ENCODE measurements around the gene CA10. TPM values are rescaled to one million over a fixed set of nuclear protein-coding genes. Genes with fewer than 3 reads are reported as not detected.
A peak's percentile ranks its signal among the peaks of the same experiment; 100 is the strongest.

Gene CA10
- total and polyA plus RNA-seq, 9 of the 15 experiments (the other 6 are each of a cell fraction or from before 2014, with no cell fraction given), result not detected

- TF ChIP-seq PBX2 (CRISPR knock-in tag; IDR thresholded peaks at IDR 0.05; ENCODE audit: low read depth) (no peak), PBX2 (tag; conservative IDR thresholded peaks at IDR 0.05; ENCODE audit: low read depth) (no peak), MAFK (IDR thresholded peaks at IDR 0.05; ENCODE audit: low read length) (peak; percentile 62; the same call in 1 of the 2 replicates), RAD21 (CRISPR knock-in tag; conservative IDR thresholded peaks at IDR 0.05 in 1 of 2, IDR thresholded peaks at IDR 0.05 in 1 of 2) (0 out of 4 replicates have a peak, but pooled peaks have one; percentile 10 to 18), HDAC6 (IDR thresholded peaks at IDR 0.05; ENCODE audit: low read depth, low read length) (no peak), ZNF316 (IDR thresholded peaks at IDR 0.05) (peak; percentile 85), SRF (CRISPR knock-in tag; IDR thresholded peaks at IDR 0.05) (no peak), MAFG (tag; conservative IDR thresholded peaks at IDR 0.05) (peak; percentile 29; the same call in 1 of the 2 replicates), CBFA2T2 (conservative IDR thresholded peaks at IDR 0.05) (no peak), NFE2 (IDR thresholded peaks at IDR 0.05; ENCODE audit: low read depth) (peak; percentile 49), CTCF (IDR thresholded peaks at IDR 0.05 in 2 of 3, conservative IDR thresholded peaks at IDR 0.05 in 1 of 3; ENCODE audit: insufficient read depth in 2 of 3, low read depth in 1 of 3, low read length in 3 of 3) (peak; percentile 36 to 52 (median 44); a peak in 5 of 6 replicates), RBM17 (IDR thresholded peaks at IDR 0.05; ENCODE audit: borderline replicate concordance, low read depth, low read length) (no peak), SAFB2 (IDR thresholded peaks at IDR 0.05; ENCODE audit: borderline replicate concordance, low read depth, low read length, severe bottlenecking) (no peak), C11orf30 (IDR thresholded peaks at IDR 0.05; ENCODE audit: low read depth) (peak; percentile 80)
These were observed 518.3 kb downstream of the CA10 start (continued) for GRCh38 chr17:51640108-51640622.

Data from K562 (cell line).